B cell (primary cell): ENCODE measurements around the gene GZMM.

Experiments
- CTCF ChIP-seq: fragments of 200-600 bp; IDR thresholded peaks from one replicate; pipeline ENCODE4 v1.8.0; 2022; ENCODE audit warnings: antibody characterized with exemption, mild to moderate bottlenecking
- EZH2 ChIP-seq: IDR thresholded peaks from 2 replicates; pipeline ENCODE4 v1.6.1; 2012; ENCODE audit warnings: borderline replicate concordance, low read depth, mild to moderate bottlenecking, moderate library complexity, low read length; ENCODE audit not compliant: insufficient read depth, poor library complexity, severe bottlenecking

- TF ChIP-seq CTCF = no peak
- TF ChIP-seq EZH2 = no peak
These were observed 27.2 kb downstream of the GZMM start for GRCh38 chr19:570937-571565.
